Forelimb muscle (tissue), 1 donor: ENCODE data around the gene DCST1. TPM values are rescaled to one million over a fixed set of nuclear protein-coding genes. Genes with fewer than 3 reads are reported as not detected.

Experiments
- DNase-seq: peaks from one replicate; pipeline ENCODE4 v3.0.0-alpha.2; 2013; ENCODE audit warnings: low read depth
- polyA plus RNA-seq: library from polyadenylated mRNA; unstranded; fragments of 120-200 nt; gene quantifications from one replicate; pipeline ENCODE4 v1.2.1, GENCODE V29; 2013; ENCODE audit not compliant: insufficient read length

The DCST1 gene
- polyA plus RNA-seq, 1 donor: 0.09 TPM

DNA sequence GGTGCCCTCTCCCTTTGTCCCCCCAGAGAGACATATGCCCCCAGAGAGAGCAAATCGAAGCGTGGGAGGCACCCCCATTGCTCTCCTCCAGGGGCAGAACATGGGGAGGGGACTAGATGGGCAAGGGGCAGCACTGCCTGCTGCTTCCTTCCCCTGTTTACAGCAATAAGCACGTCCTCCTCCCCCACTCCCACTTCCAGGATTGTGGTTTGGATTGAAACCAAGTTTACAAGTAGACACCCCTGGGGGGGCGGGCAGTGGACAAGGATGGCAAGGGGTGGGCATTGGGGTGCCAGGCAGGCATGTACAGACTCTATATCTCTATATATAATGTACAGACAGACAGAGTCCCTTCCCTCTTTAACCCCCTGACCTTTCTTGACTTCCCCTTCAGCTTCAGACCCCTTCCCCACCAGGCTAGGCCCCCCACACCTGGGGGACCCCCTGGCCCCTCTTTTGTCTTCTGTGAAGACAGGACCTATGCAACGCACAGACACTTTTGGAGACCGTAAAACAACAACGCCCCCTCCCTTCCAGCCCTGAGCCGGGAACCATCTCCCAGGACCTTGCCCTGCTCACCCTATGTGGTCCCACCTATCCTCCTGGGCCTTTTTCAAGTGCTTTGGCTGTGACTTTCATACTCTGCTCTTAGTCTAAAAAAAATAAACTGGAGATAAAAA, 53.4 kb downstream of the DCST1 start:
- no peak for DNase-seq

- DNase-seq: no peak
Observed at GRCh38 chr1:155091071-155092051, 57.7 kb downstream of the DCST1 start.

DNA sequence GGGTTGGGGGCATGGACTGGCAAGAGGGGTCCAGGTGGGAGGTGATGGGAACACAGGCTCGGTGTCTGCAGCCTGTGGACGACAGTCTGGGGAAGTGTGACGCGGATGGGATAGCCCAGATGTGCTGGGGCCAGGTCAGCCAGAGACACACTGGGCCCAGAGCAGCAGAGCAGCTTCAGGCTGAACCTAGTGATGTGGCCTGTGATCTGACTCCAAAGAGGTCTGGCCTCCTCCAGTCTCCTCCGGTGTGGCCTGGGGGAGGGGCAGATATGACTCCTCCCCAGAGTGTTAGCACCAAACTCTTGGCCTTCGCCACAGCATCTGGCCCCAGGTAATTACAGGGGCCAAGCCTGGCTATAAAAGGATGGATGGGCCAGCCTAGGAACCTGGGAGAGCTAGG, 58.5 kb downstream of the DCST1 start:
- no peak for DNase-seq

- DNase-seq: no peak
Observed at GRCh38 chr1:155092641-155093040, 59.0 kb downstream of the DCST1 start.

DNA sequence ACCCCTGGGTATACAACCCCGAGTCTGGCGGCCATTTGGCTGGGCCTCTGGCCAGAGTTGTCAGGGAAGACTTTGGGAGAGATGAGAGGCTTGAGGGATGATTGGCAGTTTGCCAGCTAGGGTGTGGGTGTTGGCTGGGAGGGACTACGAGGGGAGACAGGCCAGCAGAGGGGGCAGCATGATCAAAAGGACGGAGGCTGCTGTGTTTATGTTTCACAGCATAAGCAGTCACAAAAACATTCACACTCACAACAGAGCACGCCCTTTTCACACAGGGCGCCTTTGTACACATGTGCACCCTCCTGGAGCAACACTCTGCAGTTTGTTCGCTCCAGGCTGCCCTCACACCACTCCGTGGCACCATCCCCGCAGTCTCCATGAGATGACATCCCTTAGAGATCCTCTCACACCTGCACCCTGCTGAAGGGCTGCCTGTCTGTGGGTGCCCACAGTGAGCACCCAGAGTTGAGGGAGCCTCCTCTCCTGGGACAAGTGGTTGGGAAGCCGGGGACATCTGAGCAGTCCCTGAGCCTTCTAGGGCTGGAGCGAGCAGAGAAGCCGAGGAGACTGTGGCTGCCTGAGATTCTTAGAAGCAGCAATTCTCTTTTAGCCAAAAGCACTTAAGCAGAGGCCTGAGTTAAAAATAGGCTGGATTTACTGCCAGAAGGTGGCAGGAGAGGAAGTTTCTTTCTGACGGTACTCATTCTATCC, 60.4 kb downstream of the DCST1 start:
- no peak for DNase-seq

GRCh38 chr1:155094622-155094948, 61.0 kb downstream of the DCST1 start:
- DNase-seq: no peak

GRCh38 chr1:155099331-155099730, 65.7 kb downstream of the DCST1 start:
- DNase-seq: no peak

Other genes with a start within 250 kb of the DCST1 start
- gene KCNN3, start 163.5 kb upstream of the DCST1 start, polyA plus RNA-seq: 10.1 TPM
- 26.8 TPM for gene PMVK, start 97.1 kb upstream of the DCST1 start, polyA plus RNA-seq
- 164 TPM for gene PBXIP1, start 77.7 kb upstream of the DCST1 start, polyA plus RNA-seq
- gene PYGO2, start 72.0 kb upstream of the DCST1 start, polyA plus RNA-seq: 28.3 TPM
- 67.4 TPM for gene SHC1, start 63.1 kb upstream of the DCST1 start, polyA plus RNA-seq
- gene CKS1B, start 59.1 kb upstream of the DCST1 start, polyA plus RNA-seq: 47.6 TPM
- 20.6 TPM for gene FLAD1, start 50.5 kb upstream of the DCST1 start, polyA plus RNA-seq
- gene LENEP, start 40.2 kb upstream of the DCST1 start, polyA plus RNA-seq: not detected
- gene ZBTB7B, start 31.0 kb upstream of the DCST1 start, polyA plus RNA-seq: 11.4 TPM
- 0.63 TPM for gene DCST2, start within 50 bp of the DCST1 start, polyA plus RNA-seq
- gene ADAM15, start 17.5 kb downstream of the DCST1 start, polyA plus RNA-seq: 57.1 TPM
- gene EFNA4, start 29.9 kb downstream of the DCST1 start, polyA plus RNA-seq: 6.5 TPM
- gene EFNA3, start 45.0 kb downstream of the DCST1 start, polyA plus RNA-seq: 2.1 TPM
- 20.6 TPM for gene EFNA1, start 94.1 kb downstream of the DCST1 start, polyA plus RNA-seq
- gene SLC50A1, start 102.0 kb downstream of the DCST1 start, polyA plus RNA-seq: 18.6 TPM
- 23.9 TPM for gene DPM3, start 106.7 kb downstream of the DCST1 start, polyA plus RNA-seq
- gene KRTCAP2, start 139.5 kb downstream of the DCST1 start, polyA plus RNA-seq: 85.3 TPM
- 0.46 TPM for gene TRIM46, start 140.0 kb downstream of the DCST1 start, polyA plus RNA-seq
- 63.0 TPM for gene THBS3, start 174.1 kb downstream of the DCST1 start, polyA plus RNA-seq
- 16.9 TPM for gene MTX1, start 174.9 kb downstream of the DCST1 start, polyA plus RNA-seq
- gene ENTREP3, start 221.7 kb downstream of the DCST1 start, polyA plus RNA-seq: 16.3 TPM
- gene SCAMP3, start 228.5 kb downstream of the DCST1 start, polyA plus RNA-seq: 44.4 TPM
- gene CLK2, start 239.7 kb downstream of the DCST1 start, polyA plus RNA-seq: 37.0 TPM
- 4.3 TPM for gene HCN3, start 243.6 kb downstream of the DCST1 start, polyA plus RNA-seq